ENCODE results near the gene BPI.
"Not testable (repeated sequence)": the region's sequence is repeated elsewhere in the genome, so short reads cannot be mapped to it uniquely, and the experiment has no call there.

The BPI gene

GRCh38 chr20:38363004-38363747 lies 59.2 kb downstream of the BPI start:
- DNase-seq (ENCODE audit: low read depth) = no peak

GRCh38 chr20:38369389-38369788 lies 65.4 kb downstream of the BPI start:
- DNase-seq (ENCODE audit: low read depth) = no peak

GRCh38 chr20:38372806-38373205 lies 68.8 kb downstream of the BPI start:
- DNase-seq (ENCODE audit: low read depth) = no peak

- no peak for DNase-seq (ENCODE audit: low read depth)
These were observed 69.4 kb downstream of the BPI start for GRCh38 chr20:38373231-38373867.

GRCh38 chr20:38373898-38374297 lies 69.9 kb downstream of the BPI start:
- no peak for DNase-seq (ENCODE audit: low read depth)

GRCh38 chr20:38377039-38377685 lies 73.2 kb downstream of the BPI start:
- no peak for DNase-seq (ENCODE audit: low read depth)

GRCh38 chr20:38377838-38378237 lies 73.9 kb downstream of the BPI start:
- not testable (repeated sequence) for DNase-seq (ENCODE audit: low read depth)

GRCh38 chr20:38383147-38383546 lies 79.2 kb downstream of the BPI start:
- no peak for DNase-seq (ENCODE audit: low read depth)

- no peak for DNase-seq (ENCODE audit: low read depth)
These were observed 82.0 kb downstream of the BPI start for GRCh38 chr20:38386004-38386403.

- DNase-seq (ENCODE audit: low read depth) = no peak
These were observed 82.9 kb downstream of the BPI start for GRCh38 chr20:38386851-38387250.

All from non-pigmented ciliary epithelial cell (primary cell).